Measurements from ENCODE around the gene ANP32A.
A peak's percentile ranks its signal among the peaks of the same experiment; 100 is the strongest.
"Not testable (repeated sequence)": the region's sequence is repeated elsewhere in the genome, so short reads cannot be mapped to it uniquely, and the experiment has no call there.

The ANP32A gene
- 50.0 to 75.7 (median 74.2) reads per million in 3 donors for total RNA-seq

GRCh38 chr15:68820295-68821189, at the start of gene ANP32A:
ANP32A (minus strand) TSS chr15:68820895; CDS start chr15:68820751, 144 bp downstream.
- Histone ChIP-seq H3K4me3 (ENCODE audit: insufficient read depth, low read depth, low read length, poor library complexity, severe bottlenecking) (peak within 1 kb of the TSS; percentile 74), H3K27me3 (replicated peaks; ENCODE audit: control insufficient read depth, insufficient read depth, low read length, poor library complexity, severe bottlenecking) (no peaks in the 10 kb centered on the region), H3K36me3 (ENCODE audit: control insufficient read depth, insufficient read depth, low read length) (no peaks in the 10 kb centered on the region), H3K9me3 (ENCODE audit: control insufficient read depth, low read length) (no peaks in the 10 kb centered on the region), H3K4me1 (ENCODE audit: control insufficient read depth, insufficient read depth, low read length, poor library complexity, severe bottlenecking) (peaks cover 9% of the 10 kb centered on the region), H3K27ac (ENCODE audit: insufficient read depth, low read length, poor library complexity, severe bottlenecking) (peak within 1 kb of the TSS; percentile 83)
- DNase-seq = peak; percentile 86 to 89 (median 89)

- no peaks in the 10 kb centered on the region for H3K36me3 ChIP-seq (ENCODE audit: control insufficient read depth, insufficient read depth, low read length)
- H3K27me3 ChIP-seq (replicated peaks; ENCODE audit: control insufficient read depth, insufficient read depth, low read length, poor library complexity, severe bottlenecking) = no peaks in the 10 kb centered on the region
- no peaks in the 10 kb centered on the region for H3K9me3 ChIP-seq (ENCODE audit: control insufficient read depth, low read length)
- H3K27ac ChIP-seq (ENCODE audit: insufficient read depth, low read length, poor library complexity, severe bottlenecking) = no peak overlapping the region
- H3K4me1 ChIP-seq (ENCODE audit: control insufficient read depth, insufficient read depth, low read length, poor library complexity, severe bottlenecking) = no peaks in the 10 kb centered on the region
- no peak for DNase-seq
- no peak overlapping the region for H3K4me3 ChIP-seq (ENCODE audit: insufficient read depth, low read depth, low read length, poor library complexity, severe bottlenecking)
Measured at GRCh38 chr15:68868296-68868695, 47.6 kb upstream of the ANP32A start.

- no peaks in the 10 kb centered on the region for H3K9me3 ChIP-seq (ENCODE audit: control insufficient read depth, low read length)
- H3K4me1 ChIP-seq (ENCODE audit: control insufficient read depth, insufficient read depth, low read length, poor library complexity, severe bottlenecking) = no peaks in the 10 kb centered on the region
- DNase-seq = no peak
- no peak overlapping the region for H3K4me3 ChIP-seq (ENCODE audit: insufficient read depth, low read depth, low read length, poor library complexity, severe bottlenecking)
- no peak overlapping the region for H3K27ac ChIP-seq (ENCODE audit: insufficient read depth, low read length, poor library complexity, severe bottlenecking)
- no peaks in the 10 kb centered on the region for H3K36me3 ChIP-seq (ENCODE audit: control insufficient read depth, insufficient read depth, low read length)
- no peaks in the 10 kb centered on the region for H3K27me3 ChIP-seq (replicated peaks; ENCODE audit: control insufficient read depth, insufficient read depth, low read length, poor library complexity, severe bottlenecking)
Measured at GRCh38 chr15:68862415-68862814, 41.7 kb upstream of the ANP32A start.

- H3K9me3 ChIP-seq (ENCODE audit: control insufficient read depth, low read length); H3K27me3 ChIP-seq (replicated peaks; ENCODE audit: control insufficient read depth, insufficient read depth, low read length, poor library complexity, severe bottlenecking); H3K4me1 ChIP-seq (ENCODE audit: control insufficient read depth, insufficient read depth, low read length, poor library complexity, severe bottlenecking); H3K4me3 ChIP-seq (ENCODE audit: insufficient read depth, low read depth, low read length, poor library complexity, severe bottlenecking); H3K27ac ChIP-seq (ENCODE audit: insufficient read depth, low read length, poor library complexity, severe bottlenecking); H3K36me3 ChIP-seq (ENCODE audit: control insufficient read depth, insufficient read depth, low read length); DNase-seq: not testable (repeated sequence)
Measured at GRCh38 chr15:68858666-68859065, 38.0 kb upstream of the ANP32A start.

GRCh38 chr15:68857443-68857842, 36.7 kb upstream of the ANP32A start:
- not testable (repeated sequence) for H3K36me3 ChIP-seq (ENCODE audit: control insufficient read depth, insufficient read depth, low read length); H3K27ac ChIP-seq (ENCODE audit: insufficient read depth, low read length, poor library complexity, severe bottlenecking); H3K9me3 ChIP-seq (ENCODE audit: control insufficient read depth, low read length); H3K27me3 ChIP-seq (replicated peaks; ENCODE audit: control insufficient read depth, insufficient read depth, low read length, poor library complexity, severe bottlenecking); H3K4me3 ChIP-seq (ENCODE audit: insufficient read depth, low read depth, low read length, poor library complexity, severe bottlenecking); DNase-seq; H3K4me1 ChIP-seq (ENCODE audit: control insufficient read depth, insufficient read depth, low read length, poor library complexity, severe bottlenecking)

GRCh38 chr15:68852461-68852860, 31.8 kb upstream of the ANP32A start:
- no peak for DNase-seq
- Histone ChIP-seq H3K4me1 (ENCODE audit: control insufficient read depth, insufficient read depth, low read length, poor library complexity, severe bottlenecking) (no peaks in the 10 kb centered on the region), H3K9me3 (ENCODE audit: control insufficient read depth, low read length) (no peaks in the 10 kb centered on the region), H3K4me3 (ENCODE audit: insufficient read depth, low read depth, low read length, poor library complexity, severe bottlenecking) (no peak overlapping the region), H3K27me3 (replicated peaks; ENCODE audit: control insufficient read depth, insufficient read depth, low read length, poor library complexity, severe bottlenecking) (no peaks in the 10 kb centered on the region), H3K27ac (ENCODE audit: insufficient read depth, low read length, poor library complexity, severe bottlenecking) (no peak overlapping the region), H3K36me3 (ENCODE audit: control insufficient read depth, insufficient read depth, low read length) (no peaks in the 10 kb centered on the region)

- DNase-seq = no peak
- no peak overlapping the region for H3K27ac ChIP-seq (ENCODE audit: insufficient read depth, low read length, poor library complexity, severe bottlenecking)
- no peaks in the 10 kb centered on the region for H3K9me3 ChIP-seq (ENCODE audit: control insufficient read depth, low read length)
- H3K36me3 ChIP-seq (ENCODE audit: control insufficient read depth, insufficient read depth, low read length) = no peaks in the 10 kb centered on the region
- H3K4me1 ChIP-seq (ENCODE audit: control insufficient read depth, insufficient read depth, low read length, poor library complexity, severe bottlenecking) = no peaks in the 10 kb centered on the region
- H3K27me3 ChIP-seq (replicated peaks; ENCODE audit: control insufficient read depth, insufficient read depth, low read length, poor library complexity, severe bottlenecking) = no peaks in the 10 kb centered on the region
- H3K4me3 ChIP-seq (ENCODE audit: insufficient read depth, low read depth, low read length, poor library complexity, severe bottlenecking) = no peak overlapping the region
Measured at GRCh38 chr15:68851971-68852370, 31.3 kb upstream of the ANP32A start.

- Histone ChIP-seq H3K27me3 (replicated peaks; ENCODE audit: control insufficient read depth, insufficient read depth, low read length, poor library complexity, severe bottlenecking) (peaks cover 6% of the 10 kb centered on the region), H3K27ac (ENCODE audit: insufficient read depth, low read length, poor library complexity, severe bottlenecking) (no peak overlapping the region)
Measured at GRCh38 chr15:68849497-68849896, 28.8 kb upstream of the ANP32A start.

GRCh38 chr15:68846851-68847439, 26.2 kb upstream of the ANP32A start:
- Histone ChIP-seq H3K27me3 (replicated peaks; ENCODE audit: control insufficient read depth, insufficient read depth, low read length, poor library complexity, severe bottlenecking) (peaks cover 19% of the 10 kb centered on the region), H3K27ac (ENCODE audit: insufficient read depth, low read length, poor library complexity, severe bottlenecking) (no peak overlapping the region), H3K4me1 (ENCODE audit: control insufficient read depth, insufficient read depth, low read length, poor library complexity, severe bottlenecking) (peaks cover 7% of the 10 kb centered on the region), H3K9me3 (ENCODE audit: control insufficient read depth, low read length) (no peaks in the 10 kb centered on the region), H3K36me3 (ENCODE audit: control insufficient read depth, insufficient read depth, low read length) (no peaks in the 10 kb centered on the region), H3K4me3 (ENCODE audit: insufficient read depth, low read depth, low read length, poor library complexity, severe bottlenecking) (no peak overlapping the region)
- no peak for DNase-seq

More at GRCh38 chr15:68849497-68849896, 28.8 kb upstream of the ANP32A start:
- Histone ChIP-seq H3K9me3 (ENCODE audit: control insufficient read depth, low read length) (no peaks in the 10 kb centered on the region), H3K4me3 (ENCODE audit: insufficient read depth, low read depth, low read length, poor library complexity, severe bottlenecking) (no peak overlapping the region), H3K36me3 (ENCODE audit: control insufficient read depth, insufficient read depth, low read length) (no peaks in the 10 kb centered on the region), H3K4me1 (ENCODE audit: control insufficient read depth, insufficient read depth, low read length, poor library complexity, severe bottlenecking) (no peaks in the 10 kb centered on the region)
- DNase-seq = no peak

GRCh38 chr15:68844856-68845550, 24.3 kb upstream of the ANP32A start:
- peaks cover 7% of the 10 kb centered on the region for H3K4me1 ChIP-seq (ENCODE audit: control insufficient read depth, insufficient read depth, low read length, poor library complexity, severe bottlenecking)
- no peak for DNase-seq
- peaks cover 19% of the 10 kb centered on the region for H3K27me3 ChIP-seq (replicated peaks; ENCODE audit: control insufficient read depth, insufficient read depth, low read length, poor library complexity, severe bottlenecking)
- H3K4me3 ChIP-seq (ENCODE audit: insufficient read depth, low read depth, low read length, poor library complexity, severe bottlenecking) = no peak overlapping the region
- H3K36me3 ChIP-seq (ENCODE audit: control insufficient read depth, insufficient read depth, low read length) = no peaks in the 10 kb centered on the region
- no peak overlapping the region for H3K27ac ChIP-seq (ENCODE audit: insufficient read depth, low read length, poor library complexity, severe bottlenecking)
- H3K9me3 ChIP-seq (ENCODE audit: control insufficient read depth, low read length) = no peaks in the 10 kb centered on the region

Measured in effector memory CD4-positive, alpha-beta T cell (primary cell).